HepG2 (cell line): ENCODE results near the gene ATPAF1.

ENCODE experiments used
- CEBPZ ChIP-seq: IDR thresholded peaks from 2 replicates; pipeline ENCODE4 v1.6.1; 2012; ENCODE audit warnings: low read length, improper control_type of control experiment
- PRPF4 ChIP-seq: fragments of 200-400 bp; formaldehyde crosslinking; IDR thresholded peaks from 2 replicates; pipeline ENCODE4 v1.6.1; 2016; ENCODE audit warnings: low read length, low read depth; ENCODE audit not compliant: poor library complexity, severe bottlenecking
- RAD21 ChIP-seq: fragments of 450-650 bp; formaldehyde crosslinking; IDR thresholded peaks from 2 replicates; pipeline ENCODE4 v1.5.0; 2020; ENCODE audit warnings: mild to moderate bottlenecking
- REPIN1 ChIP-seq: sonication (generic); formaldehyde crosslinking; IDR thresholded peaks from 2 replicates; pipeline ENCODE4 v1.8.0; 2022; ENCODE audit warnings: missing genetic modification reagents, low read depth, mild to moderate bottlenecking, borderline replicate concordance
- ZNF782 ChIP-seq: sonication (generic); formaldehyde crosslinking; IDR thresholded peaks from 2 replicates; pipeline ENCODE4 v1.4.0; 2020; ENCODE audit warnings: missing genetic modification reagents, mild to moderate bottlenecking, borderline replicate concordance

- no peak for TF ChIP-seq REPIN1 (CRISPR knock-in tag)
- no peak for TF ChIP-seq ZNF782
- no peak for TF ChIP-seq RAD21
- no peak for TF ChIP-seq PRPF4
- TF ChIP-seq CEBPZ = no peak
Measured at GRCh38 chr1:46585312-46585938, 82.7 kb downstream of the ATPAF1 start.
